NCI-H524 treated with DMSO at 0.1 percent for 48 hours (cell line): Measurements from ENCODE around the gene MPV17.
"Not testable (repeated sequence)": the region's sequence is repeated elsewhere in the genome, so short reads cannot be mapped to it uniquely, and the experiment has no call there.

Source experiments
- DNase-seq: peaks from one replicate; lab custom pipeline; 2025; lab: John Stamatoyannopoulos, UW

The MPV17 gene

DNA sequence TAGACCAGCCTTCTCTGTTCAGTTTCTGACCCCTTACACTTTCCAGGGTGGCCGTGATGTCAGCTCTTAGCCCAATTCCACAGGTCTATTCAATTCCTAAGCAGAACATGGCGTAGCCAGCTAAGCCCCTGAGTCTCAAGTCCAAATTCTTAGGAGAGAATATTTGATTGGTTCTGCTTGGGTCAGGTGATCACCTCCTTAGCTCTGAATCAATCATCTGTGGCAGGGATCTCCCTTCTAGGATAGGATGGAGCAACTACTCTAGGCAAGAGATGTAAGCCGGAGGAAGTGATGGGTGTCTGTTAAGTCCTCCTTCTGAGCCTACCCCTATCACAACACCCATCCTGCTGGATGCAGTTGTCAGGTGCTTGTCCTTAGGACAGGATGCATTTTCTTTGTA is 25.7 kb downstream of the MPV17 start:
- DNase-seq, result no peak

DNA sequence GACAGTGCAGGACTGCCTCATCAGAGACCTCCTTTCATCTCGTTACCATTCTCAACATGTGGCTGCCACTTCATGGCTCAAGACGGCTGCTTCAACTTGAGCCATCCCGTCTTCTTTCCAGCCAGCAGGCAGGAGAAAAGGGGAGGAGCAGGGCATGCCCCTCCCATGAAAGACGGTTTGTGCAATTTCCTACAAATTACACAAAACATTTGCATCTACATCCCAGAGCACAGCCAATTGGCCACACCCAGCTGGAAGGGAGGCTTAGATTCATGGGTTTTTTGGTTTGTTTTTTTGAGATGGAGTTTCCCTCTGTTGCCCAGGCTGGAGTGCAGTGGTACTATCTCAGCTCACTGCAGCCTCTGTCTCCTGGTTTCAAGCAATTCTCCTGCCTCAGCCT is 26.4 kb downstream of the MPV17 start:
- DNase-seq, result no peak

DNA sequence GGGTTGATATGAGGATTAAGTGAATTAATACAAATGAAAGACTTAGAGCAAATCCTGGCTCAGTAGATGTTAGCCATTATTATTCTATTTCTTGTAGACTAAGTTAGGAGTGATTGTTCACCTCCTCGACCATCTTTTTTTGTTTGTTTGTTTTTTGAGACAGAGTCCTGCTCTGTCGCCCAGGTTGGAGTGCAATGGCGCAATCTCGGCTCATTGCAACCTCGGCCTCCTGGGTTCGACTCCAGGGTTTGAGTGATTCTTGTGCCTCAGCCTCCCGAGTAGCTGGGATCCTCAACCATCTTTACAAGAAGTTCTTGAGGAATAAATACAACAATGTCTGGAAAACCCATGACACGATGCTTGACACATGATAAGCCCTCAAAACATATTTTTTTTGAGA is 28.0 kb downstream of the MPV17 start:
- DNase-seq, result no peak

DNA sequence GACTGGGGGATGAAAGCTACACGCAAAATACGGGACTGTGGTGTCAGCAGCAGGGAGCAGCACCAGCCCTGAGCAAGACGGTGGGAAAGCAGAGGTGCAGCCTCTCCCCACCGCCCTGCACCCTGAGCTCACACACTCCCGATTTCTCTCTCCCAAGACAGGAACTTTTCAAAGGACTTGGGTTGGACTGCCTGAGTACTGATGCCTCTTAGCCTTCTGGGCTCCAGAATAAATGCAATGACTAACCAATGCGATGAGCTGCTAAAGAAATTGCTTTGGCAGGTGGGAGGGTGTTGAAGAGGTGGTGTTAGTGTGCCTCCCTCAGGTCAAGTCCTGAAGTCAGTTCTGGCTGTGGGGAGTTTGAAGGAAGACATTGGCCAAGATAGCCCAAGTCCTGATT is 31.0 kb downstream of the MPV17 start:
- no peak for DNase-seq

DNA sequence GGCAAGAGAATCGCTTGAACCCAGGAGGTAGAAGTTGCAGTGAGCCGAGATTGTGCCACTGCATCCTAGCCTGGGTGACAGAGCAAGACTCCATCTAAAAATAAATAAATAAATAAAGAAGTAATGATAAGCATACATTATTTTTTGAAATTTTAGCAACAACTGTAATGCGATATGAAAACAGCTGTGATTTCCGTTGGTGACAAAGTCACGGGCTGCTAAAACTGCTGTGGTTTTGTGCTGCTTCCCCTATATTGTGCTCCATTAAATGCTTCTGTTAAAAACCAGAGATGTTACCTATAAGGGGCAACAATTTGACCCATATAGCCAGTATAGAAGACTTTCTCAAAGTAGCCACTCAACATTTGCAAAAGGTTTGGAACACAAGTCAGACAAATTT is 32.3 kb downstream of the MPV17 start:
- no peak for DNase-seq

DNA sequence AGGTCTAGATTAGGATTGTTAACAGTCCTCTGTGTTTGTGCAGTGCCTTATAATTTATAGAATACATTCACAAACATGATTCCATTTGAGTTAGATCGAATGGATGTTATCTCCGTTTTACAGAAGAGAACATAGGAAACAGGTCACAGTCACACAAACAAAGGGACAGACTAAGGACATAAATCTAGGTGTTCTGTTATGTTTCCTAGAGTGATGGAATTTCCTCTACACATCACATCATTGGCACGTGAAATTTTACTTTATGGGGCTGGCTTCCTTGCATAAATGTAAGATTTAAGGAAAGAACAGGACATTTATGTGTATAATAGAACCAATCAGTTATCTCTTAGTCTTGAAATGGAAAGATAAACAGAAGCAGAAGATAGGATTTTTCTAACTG is 34.3 kb downstream of the MPV17 start:
- DNase-seq, result no peak

DNA sequence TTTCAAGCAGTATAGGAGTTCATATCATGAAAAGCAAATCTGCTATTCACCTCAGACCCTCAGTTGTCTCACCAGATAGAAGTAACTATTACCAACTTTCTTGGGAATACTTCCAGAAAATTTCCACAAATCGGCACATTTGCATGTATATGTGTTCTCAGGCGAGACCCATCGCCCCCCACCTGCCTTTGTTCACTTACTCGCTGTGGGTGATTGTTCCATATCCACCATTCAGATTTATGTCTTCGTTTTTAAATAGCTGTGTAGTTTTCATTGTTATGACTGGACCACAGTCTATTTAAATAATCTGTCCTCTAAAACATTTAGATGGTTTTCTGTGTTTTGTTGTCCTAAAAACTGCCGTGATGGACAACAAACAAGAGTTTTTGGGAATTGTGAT is 37.4 kb downstream of the MPV17 start:
- no peak for DNase-seq

DNA sequence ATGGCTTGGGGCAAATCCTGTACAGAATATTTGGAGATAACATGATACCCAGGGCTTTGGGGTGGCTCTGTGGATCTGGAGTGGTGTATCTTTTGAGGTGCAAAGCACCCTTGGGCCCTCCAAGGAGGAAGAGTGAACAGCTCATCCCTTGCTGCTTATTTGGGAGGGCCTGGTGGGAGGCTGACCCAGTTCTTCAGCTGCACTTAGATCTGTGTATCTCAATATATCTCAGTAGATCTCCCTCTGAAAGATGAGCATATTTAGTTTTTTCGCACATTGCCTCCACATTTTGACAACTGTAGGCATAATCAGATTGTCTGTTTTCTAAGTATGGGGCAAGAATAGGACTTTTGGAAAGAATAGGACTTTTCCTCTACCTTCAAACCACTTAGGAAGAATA is 37.9 kb downstream of the MPV17 start:
- no peak for DNase-seq

DNA sequence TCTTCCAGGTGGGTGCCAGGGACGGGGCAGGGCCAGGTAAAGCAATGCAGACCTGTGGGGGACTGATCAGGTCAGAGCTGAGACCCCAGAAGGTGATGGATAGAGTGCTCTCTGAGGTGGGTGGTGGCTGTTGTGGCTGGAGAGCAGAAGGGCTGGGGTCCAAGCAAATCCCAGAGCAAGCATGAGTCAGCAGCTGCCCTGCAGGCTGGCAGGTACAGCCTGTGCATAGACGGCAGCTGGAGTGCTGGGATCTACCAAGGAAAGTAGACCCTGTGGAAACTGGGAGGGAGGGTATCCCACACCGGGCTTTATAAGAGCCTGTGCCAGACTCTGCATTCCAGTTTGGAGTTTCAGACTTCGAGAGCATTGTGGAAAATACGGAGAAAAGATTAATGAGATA is 40.0 kb downstream of the MPV17 start:
- no peak for DNase-seq

DNA sequence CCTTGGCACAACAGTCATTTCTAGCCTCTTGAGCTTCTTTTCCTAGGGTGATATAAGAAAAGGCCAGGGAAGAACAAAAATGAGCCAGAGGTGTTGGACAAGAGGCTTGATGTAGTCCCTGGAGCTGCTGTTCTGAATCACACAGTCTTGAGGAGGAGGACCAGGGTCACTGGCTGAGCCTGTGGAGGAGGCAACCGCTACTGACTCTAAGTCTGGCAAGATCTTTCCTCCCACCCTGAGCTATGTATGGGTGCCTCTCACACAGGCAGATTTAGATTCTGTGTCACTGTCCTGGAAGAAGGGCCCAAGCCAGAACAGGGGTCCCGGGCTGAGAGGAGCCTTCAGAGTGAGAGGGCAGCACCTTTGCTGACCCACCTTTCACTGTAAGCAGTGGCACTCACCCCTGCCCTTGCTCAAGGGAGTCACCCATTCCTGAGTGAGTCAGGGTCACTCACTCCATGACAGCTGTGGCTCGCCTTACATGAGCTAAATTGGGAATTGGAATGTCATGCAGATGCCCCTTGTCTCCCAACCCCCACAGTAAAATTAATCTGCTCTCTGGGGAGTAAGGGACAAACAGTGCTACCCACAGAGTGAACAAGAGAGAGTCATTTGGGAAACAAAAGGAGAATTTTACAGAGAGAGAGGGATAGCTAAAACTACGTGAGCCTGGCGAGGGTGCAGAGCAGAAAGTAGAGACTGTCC is 40.9 kb downstream of the MPV17 start, which contains the start of gene TRIM54:
TRIM54 (plus strand) TSS at position 575 of the 705 bp plus-strand sequence. CDS start 303 bp downstream, outside the sequence.
- no peak for DNase-seq

DNA sequence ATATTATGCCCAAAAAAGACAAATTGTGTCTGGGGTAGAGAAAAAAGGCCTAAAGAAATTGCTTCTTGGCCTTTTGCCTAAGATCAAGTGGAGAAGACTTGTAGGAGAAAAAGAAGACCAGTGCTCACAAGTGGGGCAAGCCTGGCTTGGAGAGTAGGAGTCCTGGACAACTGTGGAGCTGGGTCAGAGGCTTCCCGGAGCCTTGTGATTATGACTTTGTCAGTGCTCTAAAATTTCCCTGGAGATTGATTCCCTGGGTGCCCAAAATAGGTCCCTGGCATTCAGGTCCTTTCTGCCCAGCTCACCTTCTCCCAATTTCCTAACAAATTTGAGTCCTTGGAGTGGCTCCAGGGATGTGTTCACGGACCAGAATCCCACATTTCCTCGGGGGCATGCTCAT is 41.5 kb downstream of the MPV17 start:
- DNase-seq, result no peak

DNA sequence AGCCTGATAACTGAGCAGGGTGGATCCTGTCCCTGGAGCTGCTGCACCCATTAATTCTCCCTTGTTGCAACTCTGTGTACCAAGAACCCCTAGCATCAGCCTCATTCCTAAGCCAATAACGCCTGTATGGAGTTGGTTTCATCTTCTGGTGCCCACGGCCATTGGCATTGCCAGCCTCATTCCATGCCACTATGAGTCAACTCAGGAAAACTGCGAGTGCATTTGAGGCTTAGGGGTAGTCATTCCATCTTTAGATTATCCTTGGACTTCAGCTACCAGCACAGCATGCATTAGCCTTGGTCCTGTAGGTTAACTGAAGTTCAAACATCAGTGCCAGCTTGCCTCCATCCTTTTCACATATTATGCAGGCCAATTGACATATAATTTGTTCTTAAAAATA is 42.1 kb downstream of the MPV17 start:
- no peak for DNase-seq

DNA sequence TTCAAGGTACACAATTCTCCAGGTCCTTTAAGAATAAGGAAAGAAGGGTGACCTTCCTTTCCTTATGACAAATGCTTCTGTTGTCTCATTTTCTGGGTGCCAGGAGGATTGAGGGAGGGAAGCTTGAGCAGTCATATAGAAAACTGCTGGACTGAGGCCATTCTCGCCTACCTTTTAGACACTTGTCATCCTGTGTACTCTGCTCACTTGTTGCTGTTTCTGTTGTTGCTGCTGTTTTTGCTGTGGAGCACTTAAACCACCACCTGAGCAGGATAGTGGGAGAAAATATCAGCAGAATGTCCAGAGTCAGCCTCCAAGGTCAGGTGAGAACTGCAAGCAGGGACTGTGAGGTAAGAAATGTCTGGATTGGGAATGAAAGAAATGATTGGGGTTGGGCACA is 44.9 kb downstream of the MPV17 start:
- DNase-seq, result no peak

DNA sequence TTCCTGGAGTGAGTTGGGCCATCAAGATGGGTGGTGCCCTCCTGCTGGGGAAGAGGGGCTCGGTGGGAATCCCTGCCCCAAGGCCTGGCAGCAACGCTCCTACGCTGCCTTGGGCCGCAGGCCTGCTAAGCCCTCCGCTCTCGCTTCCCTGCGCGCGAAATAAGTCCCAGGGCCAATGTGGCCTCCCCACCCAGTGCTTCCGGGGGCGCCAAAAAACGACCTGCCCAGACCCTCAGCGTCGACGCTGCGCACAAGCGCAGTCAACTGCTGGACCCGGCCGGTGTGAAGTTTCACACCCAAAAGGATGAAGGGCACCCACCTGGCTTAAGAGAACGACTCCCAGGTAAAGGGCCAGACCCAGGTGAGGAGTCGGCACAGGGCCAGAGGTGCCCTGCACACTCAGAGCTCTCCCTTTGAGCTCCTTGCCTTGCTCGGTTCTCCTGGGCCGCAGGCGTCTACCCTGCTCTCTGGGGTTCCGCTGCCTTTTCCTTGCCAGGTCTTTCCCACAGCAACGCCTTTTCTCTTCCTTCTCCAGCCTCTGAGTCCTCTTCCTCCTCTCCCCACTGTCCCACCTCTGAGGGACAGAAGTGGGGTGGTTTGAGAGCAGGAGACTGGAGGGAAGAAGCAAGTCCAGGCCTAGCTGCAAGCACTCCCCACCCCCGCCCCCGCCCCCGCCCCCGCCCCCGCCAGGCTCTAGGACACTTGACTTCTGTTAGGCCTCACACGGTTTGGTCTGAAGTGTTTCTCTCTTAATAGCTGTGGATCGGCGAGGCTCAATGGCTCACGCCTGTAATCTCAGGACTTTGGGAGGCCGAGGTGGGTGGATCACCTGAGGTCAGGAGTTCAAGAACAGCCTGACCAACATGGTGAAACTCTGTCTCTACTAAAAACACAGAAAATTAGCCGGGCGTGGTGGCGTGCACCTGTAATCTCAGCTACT is 47.4 kb downstream of the MPV17 start, which contains the start of gene DNAJC5G:
DNAJC5G (plus strand) TSS at position 223 of the 940 bp plus-strand sequence. CDS start 1,296 bp downstream, outside the sequence.
- DNase-seq, result no peak

DNA sequence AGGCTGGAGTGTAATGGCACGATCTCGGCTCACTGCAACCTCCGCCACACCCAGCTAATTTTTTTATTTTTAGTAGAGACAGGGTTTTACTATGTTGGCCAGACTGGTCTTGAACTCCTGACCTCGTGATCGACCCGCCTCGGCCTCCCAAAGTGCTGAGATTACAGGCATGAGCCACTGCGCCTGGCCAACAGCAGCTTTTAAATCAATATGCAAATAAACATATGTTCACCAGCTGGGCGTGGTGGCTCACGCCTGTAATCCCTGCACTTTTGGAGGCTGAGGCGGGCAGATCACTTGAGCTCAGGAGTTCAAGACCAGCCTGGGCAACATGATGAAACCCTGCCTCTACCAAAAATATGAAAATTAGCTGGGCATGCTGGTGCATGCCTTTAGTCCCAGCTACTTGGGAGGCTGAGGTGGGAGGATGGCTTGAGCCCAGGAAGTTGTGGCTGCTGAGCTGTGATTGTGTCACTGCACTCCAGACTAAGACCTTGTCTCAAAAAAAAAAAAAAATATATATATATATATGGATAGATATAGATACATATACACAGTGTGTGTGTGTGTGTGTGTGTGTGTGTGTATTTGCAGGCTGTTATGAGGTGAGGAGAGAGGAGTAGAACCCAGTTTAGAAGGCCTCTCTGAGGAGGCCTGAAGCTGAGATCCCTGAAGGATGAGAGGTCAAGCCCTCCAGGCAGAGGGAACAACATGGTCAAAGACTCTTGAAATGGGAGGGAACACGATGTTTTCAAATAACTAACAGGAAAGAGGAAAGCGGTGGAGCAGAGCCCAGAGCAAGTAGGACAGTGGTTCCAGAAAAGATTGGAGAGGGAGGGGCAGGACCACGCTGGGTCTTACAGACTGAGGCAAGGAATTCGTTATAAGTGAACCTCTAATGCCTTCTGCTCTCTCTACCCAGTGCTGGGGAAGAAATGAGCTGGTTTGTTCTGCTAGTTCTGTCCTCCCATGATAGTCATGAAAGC is 50.1 kb downstream of the MPV17 start:
- DNase-seq, result not testable (repeated sequence)

DNA sequence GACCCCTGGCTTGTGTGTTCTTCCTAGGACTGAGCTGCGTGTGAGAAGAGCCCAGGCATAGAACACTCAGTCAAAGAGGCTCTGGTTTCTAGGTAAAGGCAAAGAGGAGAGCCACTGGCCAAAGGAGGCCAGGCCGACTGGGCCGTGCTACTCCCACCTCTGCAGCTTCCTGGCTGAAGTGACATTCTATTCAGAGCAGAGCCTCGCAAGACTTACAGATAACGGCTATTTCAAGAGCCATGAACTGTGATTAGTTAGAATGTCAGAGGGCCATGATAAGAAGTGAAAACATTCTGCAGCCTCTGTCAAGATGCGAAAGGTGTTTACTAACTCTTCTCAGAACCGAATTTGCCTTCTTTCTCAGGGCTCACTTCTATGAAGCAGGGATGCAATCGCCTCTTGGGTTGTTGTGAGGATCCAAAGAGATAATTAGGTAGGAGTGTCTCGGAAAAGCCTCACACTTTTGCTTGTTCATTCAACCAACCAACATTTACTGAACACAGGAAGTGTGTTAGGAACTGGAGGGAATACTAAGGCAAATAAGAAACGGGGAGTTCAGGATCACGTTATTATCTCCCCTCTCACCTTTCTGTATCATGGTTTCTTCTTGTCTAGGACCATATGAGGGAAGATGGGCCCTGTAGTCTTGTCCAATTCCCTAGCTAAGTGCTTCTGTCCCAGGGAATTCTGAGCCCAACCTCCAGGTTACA is 51.1 kb downstream of the MPV17 start:
- DNase-seq, result no peak

DNA sequence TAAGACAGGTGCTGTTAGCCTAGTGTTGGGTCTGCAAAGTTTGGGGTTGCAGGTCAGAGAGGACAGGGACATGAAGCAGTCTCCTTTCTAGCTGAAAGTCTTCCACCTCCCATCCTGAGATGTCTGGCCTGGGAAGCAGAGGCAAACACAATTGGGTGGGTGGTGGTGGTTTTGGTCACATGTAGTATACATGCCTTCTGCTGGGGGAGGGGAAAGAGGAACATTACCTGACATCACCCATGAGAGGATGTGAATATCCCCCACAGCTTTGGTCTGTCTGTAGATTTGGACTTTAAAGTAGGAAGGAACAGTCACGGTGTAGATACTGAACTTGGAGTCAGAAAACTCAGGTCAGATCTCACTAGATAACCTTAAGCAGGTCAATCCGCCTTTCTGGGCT is 52.2 kb downstream of the MPV17 start:
- no peak for DNase-seq

DNA sequence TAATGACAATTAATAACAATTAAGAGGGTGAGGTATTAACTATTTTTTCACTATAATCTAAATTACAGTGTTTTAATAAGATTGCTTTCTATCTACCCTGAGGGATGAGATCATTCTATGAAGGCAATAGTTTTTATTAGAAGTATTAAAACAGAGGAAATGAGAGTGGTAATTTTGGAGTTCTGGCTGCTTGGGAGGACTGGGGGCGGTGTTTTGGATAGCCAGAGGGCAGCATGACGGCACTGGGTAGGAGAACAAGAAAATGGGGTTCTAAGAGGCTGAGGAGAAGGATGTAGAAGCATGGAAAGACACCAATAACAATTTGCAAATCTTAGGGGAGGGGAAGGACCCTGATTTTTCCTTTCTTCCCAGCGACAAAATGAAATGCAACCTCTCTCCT is 52.8 kb downstream of the MPV17 start:
- DNase-seq, result no peak

DNA sequence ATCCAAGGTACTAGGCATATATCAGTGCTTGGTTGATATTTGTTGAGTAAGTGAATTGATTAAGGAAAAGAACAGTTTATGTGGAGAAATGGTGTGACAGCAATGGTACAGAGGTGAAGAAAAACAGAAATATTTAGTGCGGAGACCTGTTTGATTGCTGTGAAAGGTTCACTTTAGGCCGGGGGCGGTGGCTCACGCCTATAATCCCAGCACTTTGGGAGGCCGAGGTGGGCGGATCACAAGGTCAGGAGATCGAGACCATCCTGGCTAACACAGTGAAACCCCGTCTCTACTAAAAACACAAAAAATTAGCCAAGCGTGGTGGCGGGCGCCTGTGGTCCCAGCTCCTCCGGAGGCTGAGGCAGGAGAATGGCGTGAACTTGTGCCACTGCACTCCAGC is 54.6 kb downstream of the MPV17 start:
- DNase-seq, result not testable (repeated sequence)

DNA sequence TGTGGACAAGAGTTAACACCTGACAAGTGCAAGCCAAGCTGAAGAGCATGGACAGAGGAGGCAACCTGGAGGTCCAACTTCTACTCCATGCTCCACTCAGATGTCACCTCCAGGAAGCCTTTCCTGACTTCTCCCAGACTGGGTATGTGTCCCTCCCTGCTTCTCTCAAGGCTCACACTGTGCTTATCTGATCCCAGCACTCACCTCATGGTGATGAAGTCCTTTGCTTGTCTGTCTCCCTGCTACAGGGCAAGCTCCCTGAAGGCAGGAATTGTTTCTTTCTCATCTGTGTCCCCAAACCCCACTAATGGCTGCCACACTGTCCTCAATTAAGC is 57.4 kb downstream of the MPV17 start:
- DNase-seq, result no peak

DNA sequence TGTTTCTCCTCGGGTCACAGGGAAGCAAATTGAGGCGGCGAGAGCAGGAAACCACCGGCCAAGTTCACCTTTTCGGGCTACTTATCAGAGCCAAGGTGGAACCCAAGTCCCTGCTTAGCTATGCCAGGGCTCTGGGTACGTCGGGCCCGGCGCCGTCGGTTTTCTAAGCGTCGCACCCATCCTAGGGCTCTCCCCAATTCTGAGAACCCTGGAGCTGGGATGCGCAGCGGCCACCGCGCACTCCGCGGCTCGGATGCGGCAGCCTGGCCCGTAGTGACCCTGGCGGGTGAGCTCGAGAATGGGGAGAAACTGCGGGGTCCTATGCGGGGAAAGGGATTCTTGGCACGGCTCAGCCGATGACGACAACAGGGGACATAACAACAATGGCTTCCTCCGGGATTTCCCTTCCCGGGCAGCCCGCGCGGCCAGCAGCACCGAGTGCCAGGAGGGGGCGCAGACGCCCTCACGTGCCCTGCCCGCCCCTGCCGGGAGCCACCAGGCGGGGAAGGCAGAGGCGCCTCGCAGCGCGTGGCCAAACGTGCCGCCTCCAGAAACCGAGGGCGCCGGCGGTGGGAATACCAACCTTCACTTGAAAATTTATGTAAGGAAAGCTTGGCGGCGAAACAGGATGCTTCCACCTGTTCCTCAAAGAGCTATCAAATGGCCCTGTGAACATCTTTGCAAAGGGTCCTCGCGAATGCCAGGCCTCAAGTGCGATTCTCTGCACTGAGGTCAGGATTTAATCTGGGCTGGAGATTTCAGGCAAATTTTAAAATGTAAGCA is 58.0 kb downstream of the MPV17 start:
- DNase-seq, result peak; percentile 15
